Activated naive CD4-positive, alpha-beta T cell treated with anti-CD3 and anti-CD28 coated beads, Interleukin-2, amount 50 U/mL, for 24 hours (primary cell): ENCODE results near the gene PNKD.

Experiments used
- H3K27ac Mint-ChIP-seq: one replicate; pipeline ENCODE4 v1.8.0; 2021; ENCODE audit warnings: mild to moderate bottlenecking, mixed read lengths
- H3K27me3 Mint-ChIP-seq: one replicate; pipeline ENCODE4 v1.8.0; 2021; ENCODE audit warnings: mixed read lengths
- H3K36me3 Mint-ChIP-seq: one replicate; pipeline ENCODE4 v1.8.0; 2021; ENCODE audit warnings: mixed read lengths
- H3K4me1 Mint-ChIP-seq: one replicate; pipeline ENCODE4 v1.8.0; 2021; ENCODE audit warnings: mixed read lengths
- H3K4me3 Mint-ChIP-seq: one replicate; pipeline ENCODE4 v1.8.0; 2021; ENCODE audit warnings: mild to moderate bottlenecking, mixed read lengths
- H3K9me3 Mint-ChIP-seq: one replicate; pipeline ENCODE4 v1.8.0; 2021; ENCODE audit warnings: mixed read lengths

Gene PNKD

DNA sequence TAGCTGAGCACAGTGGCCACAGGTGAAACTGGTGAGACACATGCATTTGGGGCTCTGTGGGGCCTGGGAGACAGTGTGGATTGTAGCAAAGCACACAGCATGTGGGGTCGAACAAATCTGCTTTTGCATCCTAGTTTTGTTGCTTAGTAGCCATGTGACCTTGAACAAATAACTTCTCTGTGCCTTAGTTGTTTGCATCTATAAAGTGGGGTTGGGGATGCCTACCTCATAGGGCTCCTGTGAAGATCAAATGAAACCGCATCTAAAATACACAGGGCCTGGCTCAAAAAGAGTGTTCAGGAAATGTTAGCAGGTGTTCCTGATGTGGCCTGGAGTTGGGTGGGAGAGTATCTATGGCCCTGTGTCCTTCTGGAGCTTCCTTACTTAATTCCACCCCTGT lies 56.0 kb downstream of the PNKD start:
- Mint-ChIP-seq H3K36me3 (no peaks in the 10 kb centered on the region), H3K9me3 (no peaks in the 10 kb centered on the region), H3K4me3 (no peak overlapping the region), H3K27me3 (no peaks in the 10 kb centered on the region), H3K4me1 (peaks cover 34% of the 10 kb centered on the region), H3K27ac (no peak overlapping the region)

GRCh38 chr2:218327451-218328210 lies 57.3 kb downstream of the PNKD start:
- H3K27ac Mint-ChIP-seq = no peak overlapping the region
- H3K36me3 Mint-ChIP-seq = no peaks in the 10 kb centered on the region
- H3K4me1 Mint-ChIP-seq = peaks cover 28% of the 10 kb centered on the region
- H3K9me3 Mint-ChIP-seq = no peaks in the 10 kb centered on the region
- no peaks in the 10 kb centered on the region for H3K27me3 Mint-ChIP-seq
- H3K4me3 Mint-ChIP-seq = no peak overlapping the region

GRCh38 chr2:218328294-218328693 lies 58.0 kb downstream of the PNKD start:
- no peak overlapping the region for H3K27ac Mint-ChIP-seq
- no peak overlapping the region for H3K4me3 Mint-ChIP-seq
- no peaks in the 10 kb centered on the region for H3K9me3 Mint-ChIP-seq
- no peaks in the 10 kb centered on the region for H3K36me3 Mint-ChIP-seq
- peaks cover 26% of the 10 kb centered on the region for H3K4me1 Mint-ChIP-seq
- H3K27me3 Mint-ChIP-seq = no peaks in the 10 kb centered on the region

DNA sequence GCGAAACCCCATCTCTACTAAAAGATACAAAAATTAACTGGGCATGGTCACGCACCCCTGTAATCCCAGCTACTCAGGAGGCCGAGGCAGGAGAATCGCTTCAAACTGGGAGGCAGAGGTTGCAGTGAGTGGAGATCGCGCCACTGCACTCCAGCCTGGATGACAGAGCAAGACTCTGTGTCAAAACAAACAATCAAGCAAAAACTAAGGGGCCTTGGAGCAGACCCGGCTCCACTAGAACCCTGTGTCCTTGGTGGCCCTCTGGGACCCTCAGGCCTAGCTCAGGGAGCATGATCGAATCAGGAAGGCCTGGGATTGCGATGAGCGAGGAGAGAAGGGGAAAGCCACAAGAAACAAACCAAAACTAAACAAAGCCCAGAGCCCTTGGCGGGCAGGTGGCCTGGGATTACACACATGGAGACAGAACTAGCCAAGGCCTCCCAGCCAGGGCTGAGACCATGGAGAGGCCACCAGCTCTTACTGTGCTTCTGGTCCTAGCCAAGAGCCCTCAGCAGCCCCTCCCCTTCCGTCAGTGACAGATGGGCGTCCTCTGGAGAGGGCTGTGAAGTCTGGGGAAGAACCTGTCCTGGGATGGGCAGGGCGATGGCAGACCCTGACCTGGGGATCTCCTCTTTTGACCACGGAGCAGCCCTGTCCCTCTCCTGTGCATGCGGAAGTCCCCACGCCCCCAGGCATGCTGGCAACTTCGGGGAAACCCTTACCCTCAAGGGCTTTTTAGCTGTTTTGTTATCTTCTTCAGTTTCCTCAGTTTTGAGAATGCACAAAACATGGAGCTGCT lies 58.9 kb downstream of the PNKD start:
- Mint-ChIP-seq H3K27me3 (no peaks in the 10 kb centered on the region), H3K4me3 (no peak overlapping the region), H3K36me3 (no peaks in the 10 kb centered on the region), H3K9me3 (no peaks in the 10 kb centered on the region), H3K27ac (no peak overlapping the region), H3K4me1 (peaks cover 21% of the 10 kb centered on the region)

DNA sequence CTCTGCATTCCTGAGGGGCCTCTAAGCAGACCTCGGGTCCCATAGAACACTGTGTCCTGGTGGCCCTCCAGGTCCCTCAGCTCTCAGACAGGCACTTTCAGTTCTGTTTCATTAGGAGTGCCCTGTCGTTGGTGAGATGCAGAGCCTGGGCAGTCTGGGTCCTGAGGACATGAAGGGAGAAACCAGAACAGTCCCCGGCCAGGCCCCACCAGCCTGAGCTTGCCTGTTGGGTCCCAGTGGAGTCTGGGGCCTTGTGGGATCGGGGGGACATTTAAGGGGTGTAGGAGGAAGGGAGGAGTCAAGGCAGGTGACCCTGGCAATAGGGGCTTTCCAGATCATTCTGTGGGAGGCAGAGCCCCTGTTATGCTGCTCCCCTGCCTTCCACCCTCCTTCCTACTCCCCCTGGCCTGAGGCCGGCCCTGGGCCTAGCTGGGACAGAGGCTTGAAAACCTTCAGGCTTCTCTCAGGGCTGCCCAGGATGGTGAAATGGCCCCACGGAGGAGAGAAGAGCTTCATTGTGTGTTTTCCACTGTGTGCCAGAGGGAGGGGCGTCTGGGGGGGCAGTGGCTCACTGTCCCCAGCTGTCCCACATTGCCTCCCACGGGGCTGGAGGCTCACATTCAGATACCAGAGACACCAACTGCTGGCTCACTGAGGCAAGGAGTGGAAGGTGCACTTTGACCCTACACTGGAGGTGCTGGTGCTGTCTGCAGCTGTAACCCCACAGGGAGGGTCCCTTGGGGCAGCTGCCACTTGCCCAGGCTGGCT lies 59.7 kb downstream of the PNKD start:
- Mint-ChIP-seq H3K36me3 (no peaks in the 10 kb centered on the region), H3K9me3 (no peaks in the 10 kb centered on the region), H3K27ac (no peak overlapping the region), H3K4me3 (no peak overlapping the region), H3K27me3 (no peaks in the 10 kb centered on the region), H3K4me1 (peaks cover 21% of the 10 kb centered on the region)

GRCh38 chr2:218331745-218332144 lies 61.4 kb downstream of the PNKD start:
- Mint-ChIP-seq H3K27ac (no peak overlapping the region), H3K4me1 (peaks cover 9% of the 10 kb centered on the region), H3K9me3 (no peaks in the 10 kb centered on the region), H3K36me3 (no peaks in the 10 kb centered on the region), H3K4me3 (no peak overlapping the region), H3K27me3 (no peaks in the 10 kb centered on the region)

DNA sequence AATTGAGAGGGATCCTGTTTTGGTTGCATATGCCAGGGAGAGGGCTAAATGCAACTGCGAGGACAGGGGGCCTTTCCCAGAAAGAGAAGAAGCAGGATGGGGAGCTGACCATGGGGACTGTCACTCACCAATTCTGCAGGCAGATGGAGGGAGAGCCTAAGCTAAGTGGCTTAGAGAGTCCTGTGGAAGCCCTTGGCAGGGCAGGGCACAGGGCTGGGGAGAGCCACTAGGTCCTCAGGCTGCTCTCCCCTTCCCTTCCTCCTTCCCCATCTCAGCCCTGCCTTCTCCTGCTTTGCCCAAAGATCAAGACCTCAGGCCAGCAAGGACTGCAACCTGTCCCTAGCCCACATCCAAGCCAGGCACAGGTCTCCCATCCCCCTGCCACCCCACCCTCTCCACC lies 62.0 kb downstream of the PNKD start:
- Mint-ChIP-seq H3K27ac (no peak overlapping the region), H3K36me3 (no peaks in the 10 kb centered on the region), H3K9me3 (no peaks in the 10 kb centered on the region), H3K4me3 (no peak overlapping the region), H3K27me3 (no peaks in the 10 kb centered on the region), H3K4me1 (peaks cover 7% of the 10 kb centered on the region)

GRCh38 chr2:218332920-218333645 lies 62.8 kb downstream of the PNKD start:
- H3K9me3 Mint-ChIP-seq = no peaks in the 10 kb centered on the region
- H3K27me3 Mint-ChIP-seq = no peaks in the 10 kb centered on the region
- peaks cover under 1% of the 10 kb centered on the region for H3K4me1 Mint-ChIP-seq
- no peak overlapping the region for H3K27ac Mint-ChIP-seq
- no peaks in the 10 kb centered on the region for H3K36me3 Mint-ChIP-seq
- H3K4me3 Mint-ChIP-seq = no peak overlapping the region

- Mint-ChIP-seq H3K4me3 (no peak overlapping the region), H3K27ac (no peak overlapping the region), H3K9me3 (no peaks in the 10 kb centered on the region), H3K27me3 (no peaks in the 10 kb centered on the region), H3K4me1 (no peaks in the 10 kb centered on the region), H3K36me3 (no peaks in the 10 kb centered on the region)
Measured at GRCh38 chr2:218334531-218334930, 64.2 kb downstream of the PNKD start.

DNA sequence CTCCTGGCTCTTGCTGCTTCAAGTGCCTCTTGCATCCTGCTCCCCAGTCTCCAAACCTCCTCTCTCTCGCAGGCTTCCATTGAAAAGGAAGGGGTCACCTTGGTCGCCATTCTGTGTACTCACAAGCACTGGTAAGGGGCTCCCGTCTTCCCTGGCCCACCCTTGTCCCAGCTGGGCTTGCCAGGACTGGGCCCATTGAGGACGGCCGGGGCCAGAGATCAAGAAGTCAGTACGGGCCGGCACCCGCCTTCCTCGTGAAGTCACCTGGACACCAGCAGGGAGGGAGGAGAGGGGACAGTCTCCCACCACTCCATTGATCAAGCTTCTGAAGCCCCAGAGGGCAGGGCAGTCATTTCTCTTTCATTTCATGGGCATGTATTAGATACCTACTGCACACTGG lies 70.3 kb downstream of the PNKD start:
- Mint-ChIP-seq H3K27me3 (no peaks in the 10 kb centered on the region), H3K36me3 (no peaks in the 10 kb centered on the region), H3K9me3 (no peaks in the 10 kb centered on the region), H3K4me3 (no peak overlapping the region), H3K27ac (no peak overlapping the region), H3K4me1 (no peaks in the 10 kb centered on the region)

- H3K36me3 Mint-ChIP-seq = no peaks in the 10 kb centered on the region
- H3K27ac Mint-ChIP-seq = no peak overlapping the region
- H3K4me1 Mint-ChIP-seq = no peaks in the 10 kb centered on the region
- no peaks in the 10 kb centered on the region for H3K27me3 Mint-ChIP-seq
- no peak overlapping the region for H3K4me3 Mint-ChIP-seq
- no peaks in the 10 kb centered on the region for H3K9me3 Mint-ChIP-seq
Measured at GRCh38 chr2:218341381-218341780, 71.1 kb downstream of the PNKD start.

DNA sequence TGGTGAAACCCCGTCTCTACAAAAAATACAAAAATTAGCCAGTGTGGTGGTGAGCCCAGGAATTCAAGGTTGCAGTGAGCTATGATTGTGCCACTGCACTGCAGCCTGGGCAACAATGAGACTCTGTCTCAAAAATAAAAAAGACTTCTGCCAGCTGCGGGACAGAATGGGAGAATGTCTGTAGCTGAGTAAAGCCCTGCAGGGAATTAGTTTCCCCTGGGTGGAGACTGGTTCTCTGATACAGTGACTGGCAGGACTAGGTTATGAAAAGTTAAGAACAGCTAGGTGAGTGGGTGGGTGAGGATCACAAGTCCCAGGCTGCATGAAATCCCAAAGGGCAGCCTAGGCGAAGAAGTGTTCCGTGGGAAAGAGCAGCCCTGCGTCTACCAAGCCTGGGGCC lies 72.5 kb downstream of the PNKD start:
- no peak overlapping the region for H3K4me3 Mint-ChIP-seq
- no peaks in the 10 kb centered on the region for H3K4me1 Mint-ChIP-seq

GRCh38 chr2:218343591-218343990 lies 73.3 kb downstream of the PNKD start:
- Mint-ChIP-seq H3K27ac (no peak overlapping the region), H3K4me3 (no peak overlapping the region), H3K27me3 (no peaks in the 10 kb centered on the region), H3K4me1 (no peaks in the 10 kb centered on the region), H3K36me3 (no peaks in the 10 kb centered on the region), H3K9me3 (no peaks in the 10 kb centered on the region)

More for the DNA sequence above, 72.5 kb downstream of the PNKD start:
- Mint-ChIP-seq H3K36me3 (no peaks in the 10 kb centered on the region), H3K27ac (no peak overlapping the region), H3K9me3 (no peaks in the 10 kb centered on the region), H3K27me3 (no peaks in the 10 kb centered on the region)

- Mint-ChIP-seq H3K27ac (no peak overlapping the region), H3K4me3 (no peak overlapping the region), H3K9me3 (no peaks in the 10 kb centered on the region), H3K36me3 (no peaks in the 10 kb centered on the region), H3K27me3 (no peaks in the 10 kb centered on the region), H3K4me1 (no peaks in the 10 kb centered on the region)
Measured at GRCh38 chr2:218344090-218344754, 73.9 kb downstream of the PNKD start.
